HFFc6 (cell line): Measurements from ENCODE around the gene RGS19. TPM values are rescaled to one million over a fixed set of nuclear protein-coding genes. Genes with fewer than 3 reads are reported as not detected.

Experiments
- DNase-seq: peaks from one replicate; pipeline ENCODE4 v3.0.0-alpha.2; 2018
- H3K27ac Mint-ChIP-seq: 2 replicates; pipeline ENCODE4 v1.8.0; 2020; ENCODE audit warnings: mild to moderate bottlenecking, mixed read lengths
- H3K27me3 Mint-ChIP-seq: 2 replicates; pipeline ENCODE4 v1.8.0; 2021; ENCODE audit warnings: mild to moderate bottlenecking, moderate library complexity, mixed read lengths; ENCODE audit not compliant: insufficient read depth
- H3K36me3 Mint-ChIP-seq: 2 replicates; pipeline ENCODE4 v1.8.0; 2021; ENCODE audit warnings: low read depth, mixed read lengths
- H3K4me1 Mint-ChIP-seq: 2 replicates; pipeline ENCODE4 v1.8.0; 2020; ENCODE audit warnings: low read depth, mixed read lengths
- H3K4me3 Mint-ChIP-seq: 2 replicates; pipeline ENCODE4 v1.8.0; 2020; ENCODE audit warnings: mild to moderate bottlenecking, moderate library complexity, mixed read lengths
- H3K9me3 Mint-ChIP-seq: 2 replicates; pipeline ENCODE4 v1.8.0; 2020; ENCODE audit warnings: mild to moderate bottlenecking, mixed read lengths
- total RNA-seq, 6 experiments: library from RNA; stranded (reverse); fragmentation: NEBNext Ultra II Directional; extraction: Animal tissue kit (Norgen Biotek cat#: 25700); gene quantifications; 2 replicates in 1 of 6; 3 replicates in 5 of 6; pipeline ENCODE4 v1.2.3, GENCODE V29; 2021
- TF ChIP-seq, protein P1 (sequence below): fragments of 200-600 bp; sonication (generic); IDR thresholded peaks from 2 replicates; pipeline ENCODE4 v1.5.0; 2021; ENCODE audit warnings: antibody characterized with exemption, mild to moderate bottlenecking

RGS19 gene
- total RNA-seq, 6 experiments from 2014 or later = 11.0 to 16.3 (median 12.9) TPM

DNA sequence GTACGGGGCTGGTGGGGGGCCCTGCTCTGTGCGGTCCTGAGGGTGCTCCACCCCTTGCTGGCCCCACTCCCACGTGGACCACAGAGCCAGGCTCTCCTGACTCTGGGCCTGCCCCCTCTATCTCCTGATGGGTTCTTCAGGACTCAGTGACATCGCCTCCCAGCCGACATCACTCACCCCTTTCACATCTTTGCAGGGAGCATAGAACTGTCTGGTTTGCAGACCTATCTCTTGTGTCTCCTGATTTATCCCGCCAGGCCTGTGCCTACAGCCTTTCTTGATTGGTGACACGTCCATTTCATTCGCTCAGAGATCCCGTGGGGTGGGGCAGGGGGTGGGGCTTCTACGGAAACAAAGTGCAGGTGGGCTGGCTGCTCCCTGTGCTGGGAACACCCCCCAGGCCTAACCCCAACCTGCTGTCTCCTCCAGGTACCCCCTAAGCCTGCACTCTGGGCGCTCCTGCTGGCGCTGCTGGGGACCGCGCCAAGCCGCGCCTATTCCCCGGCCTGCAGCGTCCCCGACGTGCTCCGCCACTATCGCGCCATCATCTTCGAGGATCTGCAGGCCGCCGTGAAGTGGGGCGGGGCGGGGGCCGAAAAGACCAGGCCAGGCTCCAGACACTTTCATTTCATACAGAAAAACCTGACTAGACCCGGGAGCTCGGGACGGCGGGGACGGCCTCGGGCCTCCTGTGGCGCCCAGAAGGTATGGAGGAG is 41.7 kb downstream of the RGS19 start:
- H3K4me3 Mint-ChIP-seq = no peak overlapping the region
- H3K4me1 Mint-ChIP-seq = 0 out of 2 replicates have a peak, but pooled peaks cover 4% of the 10 kb centered on the region

DNA sequence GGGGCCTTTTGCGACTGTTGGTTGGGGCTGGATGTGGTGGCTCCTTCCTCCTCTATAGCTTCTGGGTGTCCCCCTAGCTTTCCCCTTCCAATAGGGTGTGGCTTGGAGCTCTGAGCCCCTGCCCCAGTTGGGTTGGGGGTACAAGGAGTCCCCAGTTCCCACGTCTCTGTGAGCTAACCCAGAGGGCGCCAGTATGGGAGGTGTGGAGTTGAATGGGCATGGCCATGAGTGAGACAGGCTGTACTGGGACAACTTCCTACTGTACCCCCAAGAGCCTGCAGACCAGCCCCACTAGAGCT is 42.2 kb downstream of the RGS19 start:
- no peak overlapping the region for H3K27ac Mint-ChIP-seq
- DNase-seq = no peak
- H3K9me3 Mint-ChIP-seq = no peaks in the 10 kb centered on the region
- no peaks in the 10 kb centered on the region; the same call in 1 of the 2 replicates for H3K36me3 Mint-ChIP-seq
- no peak overlapping the region for H3K4me3 Mint-ChIP-seq
- peaks cover 22% of the 10 kb centered on the region for H3K27me3 Mint-ChIP-seq
- 0 out of 2 replicates have a peak, but pooled peaks cover 4% of the 10 kb centered on the region for H3K4me1 Mint-ChIP-seq
- TF ChIP-seq, protein P1, sequence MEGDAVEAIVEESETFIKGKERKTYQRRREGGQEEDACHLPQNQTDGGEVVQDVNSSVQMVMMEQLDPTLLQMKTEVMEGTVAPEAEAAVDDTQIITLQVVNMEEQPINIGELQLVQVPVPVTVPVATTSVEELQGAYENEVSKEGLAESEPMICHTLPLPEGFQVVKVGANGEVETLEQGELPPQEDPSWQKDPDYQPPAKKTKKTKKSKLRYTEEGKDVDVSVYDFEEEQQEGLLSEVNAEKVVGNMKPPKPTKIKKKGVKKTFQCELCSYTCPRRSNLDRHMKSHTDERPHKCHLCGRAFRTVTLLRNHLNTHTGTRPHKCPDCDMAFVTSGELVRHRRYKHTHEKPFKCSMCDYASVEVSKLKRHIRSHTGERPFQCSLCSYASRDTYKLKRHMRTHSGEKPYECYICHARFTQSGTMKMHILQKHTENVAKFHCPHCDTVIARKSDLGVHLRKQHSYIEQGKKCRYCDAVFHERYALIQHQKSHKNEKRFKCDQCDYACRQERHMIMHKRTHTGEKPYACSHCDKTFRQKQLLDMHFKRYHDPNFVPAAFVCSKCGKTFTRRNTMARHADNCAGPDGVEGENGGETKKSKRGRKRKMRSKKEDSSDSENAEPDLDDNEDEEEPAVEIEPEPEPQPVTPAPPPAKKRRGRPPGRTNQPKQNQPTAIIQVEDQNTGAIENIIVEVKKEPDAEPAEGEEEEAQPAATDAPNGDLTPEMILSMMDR = no peak

More for the DNA sequence above, 41.7 kb downstream of the RGS19 start:
- H3K27ac Mint-ChIP-seq = no peak overlapping the region
- H3K9me3 Mint-ChIP-seq = no peaks in the 10 kb centered on the region
- H3K36me3 Mint-ChIP-seq = no peaks in the 10 kb centered on the region; the same call in 1 of the 2 replicates
- TF ChIP-seq, protein P1 = no peak
- no peak for DNase-seq
- peaks cover 22% of the 10 kb centered on the region for H3K27me3 Mint-ChIP-seq

DNA sequence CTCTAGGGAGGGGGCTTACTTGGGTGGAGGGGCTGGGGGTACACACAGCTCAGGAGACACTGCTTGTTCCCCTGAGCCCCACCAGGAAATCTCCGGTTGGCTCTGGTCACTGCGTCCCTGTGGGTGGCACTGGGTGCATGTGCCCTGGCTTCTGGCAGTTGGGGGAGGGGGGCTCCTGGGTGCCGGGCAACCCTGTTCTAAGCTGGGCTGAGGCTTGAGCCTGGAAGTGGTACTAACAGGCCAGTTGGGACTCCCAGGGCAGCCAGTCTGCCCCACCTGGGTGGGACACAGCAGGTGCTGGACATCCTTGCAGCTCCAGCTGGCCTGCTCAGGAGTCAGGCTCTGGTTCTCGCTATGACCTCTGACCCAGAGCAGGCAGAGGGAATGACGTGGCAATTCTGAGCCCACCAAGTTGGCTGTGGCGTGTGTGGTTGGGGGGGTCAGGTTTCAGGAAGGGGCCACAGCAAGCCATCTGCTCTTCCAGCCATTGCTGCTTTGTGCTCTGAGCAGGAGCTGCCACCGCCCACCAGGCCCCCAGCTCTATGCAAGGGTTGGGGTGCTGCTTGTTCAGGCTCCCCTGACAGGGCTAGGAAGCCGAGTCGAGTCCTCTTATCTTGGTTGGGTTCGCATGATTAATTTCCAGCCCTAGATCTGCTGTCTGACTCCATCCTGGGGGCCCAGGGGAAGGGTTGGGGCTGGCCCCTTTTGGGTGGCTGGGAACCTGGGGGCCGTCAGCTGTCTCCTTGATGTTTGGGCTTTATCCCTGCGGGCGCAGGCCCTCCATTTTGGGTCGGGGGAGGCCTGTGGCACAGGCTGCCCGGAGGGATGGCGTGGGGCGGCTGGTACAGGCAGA is 42.7 kb downstream of the RGS19 start:
- H3K4me3 Mint-ChIP-seq = no peak overlapping the region
- H3K27me3 Mint-ChIP-seq = peaks cover 19% of the 10 kb centered on the region
- H3K27ac Mint-ChIP-seq = no peak overlapping the region
- DNase-seq = no peak
- H3K9me3 Mint-ChIP-seq = no peaks in the 10 kb centered on the region
- TF ChIP-seq, protein P1 = no peak
- 0 out of 2 replicates have a peak, but pooled peaks cover 4% of the 10 kb centered on the region for H3K4me1 Mint-ChIP-seq
- H3K36me3 Mint-ChIP-seq = no peaks in the 10 kb centered on the region; the same call in 1 of the 2 replicates

DNA sequence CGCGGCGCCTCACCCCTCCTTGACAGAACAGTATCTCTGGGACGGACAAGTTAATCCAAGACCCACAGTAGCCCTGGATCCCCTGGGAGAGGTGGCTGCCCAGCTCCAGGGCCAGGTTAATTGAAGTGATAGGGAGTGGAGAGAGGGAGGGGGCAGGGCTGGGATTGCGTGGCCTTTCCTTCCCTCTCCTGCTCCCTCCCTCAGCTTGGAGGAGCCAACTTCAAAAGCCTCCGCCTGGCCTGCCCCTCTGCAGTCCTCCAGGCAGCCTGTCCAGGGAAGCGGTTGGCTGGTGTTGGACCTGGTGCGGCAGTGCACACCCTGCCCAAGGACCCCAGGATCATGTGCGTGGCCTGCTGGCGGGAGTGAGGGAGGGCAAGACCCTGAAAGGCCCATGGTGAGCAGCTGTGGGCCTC is 43.4 kb downstream of the RGS19 start, which contains the start of gene C20orf204:
Gene C20orf204 (plus strand): TSS at position 250 of the 413 bp plus-strand sequence. CDS start 142 bp downstream, at position 392.
- Mint-ChIP-seq H3K4me1 (0 out of 2 replicates have a peak, but pooled peaks cover 4% of the 10 kb centered on the region), H3K27me3 (peaks cover 13% of the 10 kb centered on the region), H3K36me3 (no peaks in the 10 kb centered on the region; the same call in 1 of the 2 replicates), H3K27ac (no peak within 1 kb of the TSS), H3K9me3 (no peaks in the 10 kb centered on the region), H3K4me3 (no peak within 1 kb of the TSS)
- no peak for DNase-seq
- TF ChIP-seq, protein P1 = no peak

DNA sequence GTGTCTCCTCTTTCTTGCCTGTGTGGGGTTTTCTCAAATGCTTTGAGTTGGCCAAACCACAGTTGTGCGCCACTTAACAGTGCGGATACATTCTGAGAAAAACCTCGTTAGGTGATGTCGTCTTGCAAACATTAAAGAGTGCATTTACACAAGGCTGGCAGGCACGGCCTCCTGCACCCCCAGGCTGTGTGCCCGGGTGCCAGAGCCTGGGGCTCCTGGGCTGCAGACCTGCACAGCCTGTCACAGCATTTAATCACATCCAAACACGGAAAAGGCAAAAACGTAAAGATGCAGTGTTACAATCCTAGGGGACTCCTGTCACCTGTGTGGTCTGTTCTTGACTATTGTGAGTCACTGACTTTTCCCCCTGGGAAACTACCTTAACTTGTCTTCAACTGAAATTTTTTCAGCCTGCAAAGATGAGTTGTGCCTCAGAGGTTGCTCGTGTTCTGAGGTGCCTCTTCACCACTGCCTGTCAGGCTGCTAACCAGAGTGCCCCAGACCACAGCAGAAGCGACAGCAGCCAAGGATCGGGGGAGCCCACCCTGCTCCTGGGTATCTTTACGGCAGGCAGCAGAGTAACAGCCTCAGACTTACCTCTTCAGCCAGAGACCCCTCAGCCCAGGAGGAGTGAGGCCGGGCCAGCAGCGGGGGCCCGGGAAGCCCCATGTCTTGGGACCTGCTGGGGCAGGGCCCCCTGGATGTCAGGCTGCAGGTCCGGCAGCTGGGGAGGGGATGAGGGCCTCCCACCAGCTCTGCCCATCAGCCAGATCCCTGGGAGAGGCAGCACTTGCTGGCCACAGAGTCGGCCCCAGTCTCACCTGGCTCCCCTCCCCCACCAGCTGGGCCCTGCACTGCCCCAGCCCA is 44.0 kb downstream of the RGS19 start:
- H3K27me3 Mint-ChIP-seq = peaks cover 11% of the 10 kb centered on the region
- no peak for DNase-seq
- H3K36me3 Mint-ChIP-seq = no peaks in the 10 kb centered on the region; the same call in 1 of the 2 replicates
- TF ChIP-seq, protein P1 = no peak
- H3K4me3 Mint-ChIP-seq = no peak overlapping the region
- H3K9me3 Mint-ChIP-seq = no peaks in the 10 kb centered on the region
- H3K27ac Mint-ChIP-seq = no peak overlapping the region
- 0 out of 2 replicates have a peak, but pooled peaks cover 4% of the 10 kb centered on the region for H3K4me1 Mint-ChIP-seq
